ENCODE data around the gene ACSS3. TPM values are rescaled to one million over a fixed set of nuclear protein-coding genes. Genes with fewer than 3 reads are reported as not detected.

ACSS3 gene
- polyA plus RNA-seq, 1 experiment: 6.2 TPM

- CTCF ChIA-PET: no interaction called here
- POLR2A ChIA-PET: no interaction called here
- TF ChIP-seq CTCF (IDR thresholded peaks at IDR 0.05; ENCODE audit: insufficient read depth, low read depth, low read length): no peak
Measured at GRCh38 chr12:81203671-81204204, 125.9 kb downstream of the ACSS3 start.

GRCh38 chr12:81205416-81205815 is 127.5 kb downstream of the ACSS3 start:
- ChIA-PET POLR2A (no interaction called here), CTCF (no interaction called here)

More at GRCh38 chr12:81203671-81204204, 125.9 kb downstream of the ACSS3 start:
- no peak for DNase-seq (ENCODE audit: low read depth)
- Histone ChIP-seq H3K27me3 (ENCODE audit: control insufficient read depth, insufficient read depth, low read length) (no peaks in the 10 kb centered on the region), H3K4me3 (ENCODE audit: low read depth, low read length) (no peak overlapping the region), H3K36me3 (ENCODE audit: control insufficient read depth, insufficient read depth, low read length) (no peaks in the 10 kb centered on the region)

GRCh38 chr12:81206429-81206828 is 128.6 kb downstream of the ACSS3 start:
- no peak overlapping the region for H3K4me3 ChIP-seq (ENCODE audit: low read depth, low read length)
- TF ChIP-seq CTCF (IDR thresholded peaks at IDR 0.05; ENCODE audit: insufficient read depth, low read depth, low read length): no peak
- ChIA-PET CTCF (no interaction called here), POLR2A (no interaction called here)
- DNase-seq (ENCODE audit: low read depth): no peak
- H3K27me3 ChIP-seq (ENCODE audit: control insufficient read depth, insufficient read depth, low read length): no peaks in the 10 kb centered on the region
- no peaks in the 10 kb centered on the region for H3K36me3 ChIP-seq (ENCODE audit: control insufficient read depth, insufficient read depth, low read length)

More at GRCh38 chr12:81205416-81205815, 127.5 kb downstream of the ACSS3 start:
- TF ChIP-seq CTCF (IDR thresholded peaks at IDR 0.05; ENCODE audit: insufficient read depth, low read depth, low read length): no peak
- H3K36me3 ChIP-seq (ENCODE audit: control insufficient read depth, insufficient read depth, low read length): no peaks in the 10 kb centered on the region
- H3K4me3 ChIP-seq (ENCODE audit: low read depth, low read length): no peak overlapping the region
- no peak for DNase-seq (ENCODE audit: low read depth)
- no peaks in the 10 kb centered on the region for H3K27me3 ChIP-seq (ENCODE audit: control insufficient read depth, insufficient read depth, low read length)

- no peaks in the 10 kb centered on the region for H3K36me3 ChIP-seq (ENCODE audit: control insufficient read depth, insufficient read depth, low read length)
- CTCF ChIA-PET: interaction anchor here (0.6 kb wide), 1 partner anchor 14 kb away, joined by 3 read pairs; no protein-coding TSS in a partner anchor
Measured at GRCh38 chr12:81207173-81207572, 129.3 kb downstream of the ACSS3 start.

GRCh38 chr12:81207664-81208063 is 129.8 kb downstream of the ACSS3 start:
- no peak for DNase-seq (ENCODE audit: low read depth)
- ChIA-PET POLR2A (no interaction called here), CTCF (interaction anchor here (0.7 kb wide), 1 partner anchor 79 kb away, joined by 3 read pairs; no protein-coding TSS in a partner anchor)
- no peak for TF ChIP-seq CTCF (IDR thresholded peaks at IDR 0.05; ENCODE audit: insufficient read depth, low read depth, low read length)
- no peak overlapping the region for H3K4me3 ChIP-seq (ENCODE audit: low read depth, low read length)
- H3K27me3 ChIP-seq (ENCODE audit: control insufficient read depth, insufficient read depth, low read length): no peaks in the 10 kb centered on the region
- H3K36me3 ChIP-seq (ENCODE audit: control insufficient read depth, insufficient read depth, low read length): no peaks in the 10 kb centered on the region

More at GRCh38 chr12:81207173-81207572, 129.3 kb downstream of the ACSS3 start:
- TF ChIP-seq CTCF (IDR thresholded peaks at IDR 0.05; ENCODE audit: insufficient read depth, low read depth, low read length): no peak
- no peak for DNase-seq (ENCODE audit: low read depth)
- H3K4me3 ChIP-seq (ENCODE audit: low read depth, low read length): no peak overlapping the region
- H3K27me3 ChIP-seq (ENCODE audit: control insufficient read depth, insufficient read depth, low read length): no peaks in the 10 kb centered on the region
- POLR2A ChIA-PET: no interaction called here

All from BJ (cell line).